B cell (primary cell): ENCODE data around the gene LMF2. TPM values are rescaled to one million over a fixed set of nuclear protein-coding genes. Genes with fewer than 3 reads are reported as not detected.

Experiments
- ATAC-seq: fragments of 200-7000 bp; cut with Tn5 transposase; one replicate; pipeline ENCODE4 v1.10.0; 2021; ENCODE audit warnings: low read depth, mild to moderate bottlenecking, moderate number of reproducible peaks, moderate library complexity
- CTCF ChIA-PET: fragments of 350-600 bp; sonication (Branson Sonifier 250); formaldehyde crosslinking; loops from one replicate; lab custom pipeline; 2021; ENCODE audit warnings: antibody characterized with exemption, inconsistent platforms; lab: Charles Lee
- POLR2A ChIA-PET: fragments of 350-600 bp; sonication (Branson Sonifier 250); formaldehyde crosslinking; loops from one replicate; lab custom pipeline; 2021; ENCODE audit warnings: antibody characterized with exemption; lab: Charles Lee
- DNase-seq: peaks from one replicate; pipeline ENCODE4 v3.0.0; 2013
- H2AFZ ChIP-seq: 2 replicates; pipeline ENCODE4 v1.6.1; 2012; ENCODE audit warnings: mild to moderate bottlenecking, low read depth, low read length; ENCODE audit not compliant: insufficient read depth, poor library complexity, severe bottlenecking
- H3K27ac ChIP-seq, 2 donors: 1 replicate in 1 of 2; 2 replicates in 1 of 2; pipeline ENCODE4 v1.5.1; 2012 to 2013; ENCODE audit warnings: low read length in 2 of 2, mild to moderate bottlenecking in 2 of 2, moderate library complexity in 1 of 2
- H3K27me3 ChIP-seq, 4 experiments: fragments of 200-600 bp in 1 of 4; sonication (generic) in 1 of 4; replicated peaks in 1 of 4; 1 replicate in 2 of 4; 2 replicates in 2 of 4; pipeline versions ENCODE4 v1.6.1 to v1.7.0; 2013 to 2016; ENCODE audit warnings: low read length in 3 of 4, mild to moderate bottlenecking in 2 of 4, mixed read lengths in 1 of 4, moderate library complexity in 1 of 4; ENCODE audit not compliant: insufficient read depth in 4 of 4, control insufficient read depth in 3 of 4; ENCODE audit errors: control extremely low read depth in 1 of 4
- H3K36me3 ChIP-seq, 2 experiments: replicated peaks in 1 of 2; 1 replicate in 1 of 2; 2 replicates in 1 of 2; pipeline versions ENCODE4 v1.6.1 to v1.7.1; 2013; ENCODE audit warnings: low read length in 1 of 2; ENCODE audit not compliant: insufficient read depth in 2 of 2, control insufficient read depth in 1 of 2; ENCODE audit errors: control extremely low read depth in 1 of 2, extremely low read depth in 1 of 2
- H3K4me1 ChIP-seq, 2 donors: fragments of 200-600 bp in 1 of 2; sonication (generic) in 1 of 2; 1 replicate in 1 of 2; 2 replicates in 1 of 2; pipeline versions ENCODE4 v1.5.1 to v1.6.1; 2013 to 2017; ENCODE audit warnings: low read length in 2 of 2; ENCODE audit not compliant: control insufficient read depth in 2 of 2, insufficient read depth in 2 of 2
- H3K4me2 ChIP-seq: replicated peaks from 2 replicates; pipeline ENCODE3; 2012; ENCODE audit warnings: mild to moderate bottlenecking, low read depth, low read length; ENCODE audit not compliant: poor library complexity, severe bottlenecking
- H3K4me3 ChIP-seq, 5 experiments: fragments of 200-600 bp in 1 of 5; sonication (generic) in 1 of 5; 1 replicate in 3 of 5; 2 replicates in 2 of 5; pipeline versions ENCODE4 v1.5.1 to v1.7.0; 2011 to 2016; ENCODE audit warnings: low read length in 4 of 5, mild to moderate bottlenecking in 4 of 5, low read depth in 2 of 5, control low read depth in 1 of 5, moderate library complexity in 1 of 5; ENCODE audit not compliant: insufficient read depth in 1 of 5; ENCODE audit errors: control extremely low read depth in 1 of 5, extremely low read depth in 1 of 5
- H3K79me2 ChIP-seq: fragments of 200-600 bp; sonication (generic); one replicate; pipeline ENCODE4 v1.6.0; 2016; ENCODE audit warnings: low read length; ENCODE audit not compliant: control insufficient read depth, insufficient read depth
- H3K9ac ChIP-seq: fragments of 200-600 bp; sonication (generic); 2 replicates; pipeline ENCODE4 v1.6.1; 2017; ENCODE audit warnings: mild to moderate bottlenecking, low read length, moderate library complexity
- H3K9me3 ChIP-seq, 3 donors: one replicate each; pipeline versions ENCODE4 v1.6.1 to v1.7.1; 2013; ENCODE audit warnings: low read length in 2 of 3; ENCODE audit not compliant: control insufficient read depth in 2 of 3, insufficient read depth in 1 of 3; ENCODE audit errors: control extremely low read depth in 1 of 3
- H4K20me1 ChIP-seq: 2 replicates; pipeline ENCODE4 v1.6.0; 2012; ENCODE audit warnings: mild to moderate bottlenecking, low read length; ENCODE audit not compliant: insufficient read depth, control insufficient read depth, poor library complexity, severe bottlenecking
- H3K27ac Mint-ChIP-seq: one replicate; pipeline ENCODE4 v1.8.0; 2021; ENCODE audit warnings: mixed read lengths
- H3K27me3 Mint-ChIP-seq: one replicate; pipeline ENCODE4 v1.8.0; 2021; ENCODE audit warnings: mixed read lengths
- H3K4me1 Mint-ChIP-seq: one replicate; pipeline ENCODE4 v1.8.0; 2021; ENCODE audit warnings: mixed read lengths
- H3K4me3 Mint-ChIP-seq: one replicate; pipeline ENCODE4 v1.8.0; 2021; ENCODE audit warnings: mixed read lengths
- H3K9me3 Mint-ChIP-seq: one replicate; pipeline ENCODE4 v1.8.0; 2022; ENCODE audit warnings: mixed read lengths; ENCODE audit not compliant: insufficient read depth
- EZH2 ChIP-seq: IDR thresholded peaks from 2 replicates; pipeline ENCODE4 v1.6.1; 2012; ENCODE audit warnings: borderline replicate concordance, low read depth, mild to moderate bottlenecking, moderate library complexity, low read length; ENCODE audit not compliant: insufficient read depth, poor library complexity, severe bottlenecking
- WGBS: methylation state at CpG from one replicate; pipeline ENCODE4 v1.1.5; 2013; ENCODE audit warnings: missing lambda C conversion rate; ENCODE audit not compliant: insufficient coverage; 5-methylcytosine and 5-hydroxymethylcytosine counted together
- intact Hi-C: fragments of 100-400 bp; cut with micrococcal nuclease; formaldehyde crosslinking; loops from one replicate; pipeline ENCODE4 v1.10.0; 2022
- polyA plus RNA-seq: library from polyadenylated mRNA; depleted of rRNA; stranded (reverse); fragments of >200 nt; gene quantifications from 2 replicates; pipeline ENCODE4 v1.2.3, GENCODE V29; 2012
- total RNA-seq, 2 donors: library from RNA; stranded (reverse); fragments of 120-200 nt in 1 of 2; gene quantifications; 1 replicate in 1 of 2; 2 replicates in 1 of 2; pipeline versions ENCODE4 v1.2.3 to v1.2.4, GENCODE V29; 2013 to 2022
- TF ChIP-seq, protein P1 (sequence below): fragments of 200-600 bp; IDR thresholded peaks from one replicate; pipeline ENCODE4 v1.8.0; 2022; ENCODE audit warnings: antibody characterized with exemption, mild to moderate bottlenecking

The LMF2 gene
- total and polyA plus RNA-seq, 2 donors (not counting 1 experiment from before 2014, with no cell fraction given), result 128 to 316 TPM

DNA sequence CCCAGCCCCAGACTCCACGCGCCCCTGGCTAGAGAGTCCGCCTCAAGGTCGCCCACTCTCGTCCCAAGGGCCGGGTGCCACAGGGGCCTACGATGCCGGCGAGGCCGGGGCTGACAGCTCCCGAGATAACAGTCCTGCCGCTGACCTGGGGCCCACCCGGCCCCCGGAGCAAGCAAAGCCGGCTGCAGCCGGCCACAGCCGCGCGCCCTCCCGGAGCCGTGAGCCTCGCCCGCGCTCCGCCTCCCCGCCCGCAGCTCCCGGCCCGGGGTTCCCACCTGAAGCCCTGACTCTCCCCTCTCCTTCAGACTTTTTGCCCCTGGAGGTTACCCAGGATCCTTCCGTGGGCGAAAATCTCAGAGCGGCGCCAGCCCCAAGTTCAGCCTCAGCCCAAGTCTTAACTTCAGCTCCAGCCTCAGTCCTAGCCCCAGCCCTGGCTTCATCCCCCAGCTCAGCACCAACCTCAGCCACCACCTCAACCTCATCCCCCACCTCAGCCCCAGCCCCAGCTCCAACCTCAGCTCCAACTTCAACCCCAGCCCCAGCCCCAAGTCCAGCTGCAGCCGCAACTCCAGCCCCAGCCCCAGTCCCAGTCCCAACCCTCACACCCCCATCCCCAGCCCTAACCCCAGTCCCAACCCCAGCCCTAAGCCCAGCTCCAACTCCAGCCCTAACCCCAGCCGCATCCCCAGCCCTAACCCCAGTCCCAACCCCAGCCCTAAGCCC, 39.9 kb upstream of the LMF2 start:
- POLR2A ChIA-PET, result interaction anchor here (0.6 to 2.7 kb wide), 11 partner anchors 8 to 253 kb away, joined by 5 to 23 read pairs (median 8); partner anchors contain the start of genes LMF2, NCAPH2, SCO2 and SYCE3
- TF ChIP-seq, protein P1, sequence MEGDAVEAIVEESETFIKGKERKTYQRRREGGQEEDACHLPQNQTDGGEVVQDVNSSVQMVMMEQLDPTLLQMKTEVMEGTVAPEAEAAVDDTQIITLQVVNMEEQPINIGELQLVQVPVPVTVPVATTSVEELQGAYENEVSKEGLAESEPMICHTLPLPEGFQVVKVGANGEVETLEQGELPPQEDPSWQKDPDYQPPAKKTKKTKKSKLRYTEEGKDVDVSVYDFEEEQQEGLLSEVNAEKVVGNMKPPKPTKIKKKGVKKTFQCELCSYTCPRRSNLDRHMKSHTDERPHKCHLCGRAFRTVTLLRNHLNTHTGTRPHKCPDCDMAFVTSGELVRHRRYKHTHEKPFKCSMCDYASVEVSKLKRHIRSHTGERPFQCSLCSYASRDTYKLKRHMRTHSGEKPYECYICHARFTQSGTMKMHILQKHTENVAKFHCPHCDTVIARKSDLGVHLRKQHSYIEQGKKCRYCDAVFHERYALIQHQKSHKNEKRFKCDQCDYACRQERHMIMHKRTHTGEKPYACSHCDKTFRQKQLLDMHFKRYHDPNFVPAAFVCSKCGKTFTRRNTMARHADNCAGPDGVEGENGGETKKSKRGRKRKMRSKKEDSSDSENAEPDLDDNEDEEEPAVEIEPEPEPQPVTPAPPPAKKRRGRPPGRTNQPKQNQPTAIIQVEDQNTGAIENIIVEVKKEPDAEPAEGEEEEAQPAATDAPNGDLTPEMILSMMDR, result no peak
- no peak for TF ChIP-seq EZH2
- no peak overlapping the region for H3K27ac Mint-ChIP-seq
- H3K4me3 ChIP-seq, result no peak overlapping the region
- H3K36me3 ChIP-seq, result no peaks in the 10 kb centered on the region
- CTCF ChIA-PET, result interaction anchor here (0.8 to 3.9 kb wide), 9 partner anchors 8 to 240 kb away, joined by 3 to 17 read pairs (median 6); partner anchors contain the start of genes CHKB, PLXNB2, SCO2 and SYCE3
- intact Hi-C loops, result no loop called here
- H3K4me3 Mint-ChIP-seq, result no peak overlapping the region
- H3K79me2 ChIP-seq, result peaks cover 23% of the 10 kb centered on the region
- no peak overlapping the region for H3K27ac ChIP-seq
- H4K20me1 ChIP-seq, result no peaks in the 10 kb centered on the region
- H2AFZ ChIP-seq, result no peak overlapping the region
- H3K4me2 ChIP-seq, result peak overlapping the region; percentile 98
- H3K9ac ChIP-seq, result no peak overlapping the region
- H3K4me1 ChIP-seq, result peaks cover 32 to 47% of the 10 kb centered on the region in 2 donors
- 79% methylated on average over 34 of the region's 35 CpGs for WGBS
- ATAC-seq, result no peak
- H3K4me1 Mint-ChIP-seq, result peaks cover 32% of the 10 kb centered on the region
- H3K27me3 Mint-ChIP-seq, result no peaks in the 10 kb centered on the region
- no peak for DNase-seq
- no peaks in the 10 kb centered on the region for H3K9me3 ChIP-seq
- no peaks in the 10 kb centered on the region for H3K27me3 ChIP-seq
- H3K9me3 Mint-ChIP-seq, result no peaks in the 10 kb centered on the region
